GM18951 (cell line): Measurements from ENCODE around the gene DHX8.

Experiments
- POLR2A ChIP-seq: IDR thresholded peaks from 4 replicates; pipeline ENCODE4 v1.6.1; 2011; ENCODE audit warnings: mild to moderate bottlenecking; ENCODE audit not compliant: insufficient read length, insufficient read depth; ENCODE audit errors: extremely low read depth
- in situ Hi-C: fragments of 300-500 bp; cut with MboI; formaldehyde crosslinking; loops from one replicate; pipeline ENCODE4 v1.12.0; 2022; ENCODE audit warnings: low sequenced_read_pairs, mixed read lengths, inconsistent platforms; ENCODE audit not compliant: unreplicated experiment

DHX8 gene

GRCh38 chr17:43573579-43574321 is 90.0 kb downstream of the DHX8 start:
- in situ Hi-C loops = loop anchor here (10.0 kb wide), 1 partner anchor 191 kb away; no protein-coding TSS in a partner anchor

GRCh38 chr17:43574348-43574747 is 90.6 kb downstream of the DHX8 start:
- in situ Hi-C loops = loop anchor here (10.0 kb wide), 1 partner anchor 190 kb away; no protein-coding TSS in a partner anchor
- no peak for TF ChIP-seq POLR2A

More at GRCh38 chr17:43573579-43574321, 90.0 kb downstream of the DHX8 start:
- TF ChIP-seq POLR2A = no peak

GRCh38 chr17:43574896-43575525 is 91.2 kb downstream of the DHX8 start:
- no peak for TF ChIP-seq POLR2A
- in situ Hi-C loops = loop anchor here (5.0 to 10.0 kb wide), 2 partner anchors 97 to 190 kb away; no protein-coding TSS in a partner anchor
